Measurements from ENCODE around the gene BBS10.
"Not testable (repeated sequence)": the region's sequence is repeated elsewhere in the genome, so short reads cannot be mapped to it uniquely, and the experiment has no call there.

The BBS10 gene

GRCh38 chr12:76329606-76330005 is 18.6 kb downstream of the BBS10 start:
- peaks cover 27% of the 10 kb centered on the region for H3K9me3 ChIP-seq (ENCODE audit: control insufficient read depth, insufficient read depth, low read depth, low read length)
- no peak overlapping the region for H3K27ac ChIP-seq (ENCODE audit: low read depth, low read length)
- H3K9ac ChIP-seq (ENCODE audit: low read length), result no peak overlapping the region
- H3K27me3 ChIP-seq (ENCODE audit: control insufficient read depth, insufficient read depth, low read length), result no peaks in the 10 kb centered on the region
- no peak overlapping the region for H3K4me3 ChIP-seq (ENCODE audit: low read depth, low read length)
- H3K4me1 ChIP-seq (ENCODE audit: control insufficient read depth, insufficient read depth, low read length), result no peaks in the 10 kb centered on the region
- no peaks in the 10 kb centered on the region for H3K36me3 ChIP-seq (ENCODE audit: control insufficient read depth, insufficient read depth, low read length)

- Histone ChIP-seq H3K27ac (ENCODE audit: low read depth, low read length) (no peak overlapping the region), H3K9ac (ENCODE audit: low read length) (no peak overlapping the region), H3K36me3 (ENCODE audit: control insufficient read depth, insufficient read depth, low read length) (no peaks in the 10 kb centered on the region), H3K4me3 (ENCODE audit: low read depth, low read length) (no peak overlapping the region), H3K4me1 (ENCODE audit: control insufficient read depth, insufficient read depth, low read length) (no peaks in the 10 kb centered on the region), H3K9me3 (ENCODE audit: control insufficient read depth, insufficient read depth, low read depth, low read length) (peaks cover 27% of the 10 kb centered on the region), H3K27me3 (ENCODE audit: control insufficient read depth, insufficient read depth, low read length) (no peaks in the 10 kb centered on the region)
Observed at GRCh38 chr12:76329159-76329558, 19.1 kb downstream of the BBS10 start.

GRCh38 chr12:76319595-76320319 is 28.5 kb downstream of the BBS10 start:
- not testable (repeated sequence) for H3K27ac ChIP-seq (ENCODE audit: low read depth, low read length); H3K9me3 ChIP-seq (ENCODE audit: control insufficient read depth, insufficient read depth, low read depth, low read length); H3K27me3 ChIP-seq (ENCODE audit: control insufficient read depth, insufficient read depth, low read length); H3K36me3 ChIP-seq (ENCODE audit: control insufficient read depth, insufficient read depth, low read length); H3K4me1 ChIP-seq (ENCODE audit: control insufficient read depth, insufficient read depth, low read length)
- Histone ChIP-seq H3K9ac (ENCODE audit: low read length) (peak overlapping the region; percentile 39), H3K4me3 (ENCODE audit: low read depth, low read length) (peak overlapping the region; percentile 46)

- Histone ChIP-seq H3K27ac (ENCODE audit: low read depth, low read length) (no peak overlapping the region), H3K27me3 (ENCODE audit: control insufficient read depth, insufficient read depth, low read length) (no peaks in the 10 kb centered on the region), H3K9ac (ENCODE audit: low read length) (no peak overlapping the region), H3K36me3 (ENCODE audit: control insufficient read depth, insufficient read depth, low read length) (no peaks in the 10 kb centered on the region), H3K4me3 (ENCODE audit: low read depth, low read length) (peak overlapping the region; percentile 25; the same call in 1 of the 2 replicates), H3K4me1 (ENCODE audit: control insufficient read depth, insufficient read depth, low read length) (no peaks in the 10 kb centered on the region), H3K9me3 (ENCODE audit: control insufficient read depth, insufficient read depth, low read depth, low read length) (no peaks in the 10 kb centered on the region)
Observed at GRCh38 chr12:76318773-76319594, 29.2 kb downstream of the BBS10 start.

- Histone ChIP-seq H3K36me3 (ENCODE audit: control insufficient read depth, insufficient read depth, low read length) (no peaks in the 10 kb centered on the region), H3K9me3 (ENCODE audit: control insufficient read depth, insufficient read depth, low read depth, low read length) (no peaks in the 10 kb centered on the region), H3K4me1 (ENCODE audit: control insufficient read depth, insufficient read depth, low read length) (no peaks in the 10 kb centered on the region), H3K9ac (ENCODE audit: low read length) (no peak overlapping the region), H3K4me3 (ENCODE audit: low read depth, low read length) (no peak overlapping the region), H3K27ac (ENCODE audit: low read depth, low read length) (no peak overlapping the region), H3K27me3 (ENCODE audit: control insufficient read depth, insufficient read depth, low read length) (no peaks in the 10 kb centered on the region)
Observed at GRCh38 chr12:76317976-76318375, 30.2 kb downstream of the BBS10 start.

- Histone ChIP-seq H3K27ac (ENCODE audit: low read depth, low read length) (no peak overlapping the region), H3K36me3 (ENCODE audit: control insufficient read depth, insufficient read depth, low read length) (no peaks in the 10 kb centered on the region), H3K27me3 (ENCODE audit: control insufficient read depth, insufficient read depth, low read length) (no peaks in the 10 kb centered on the region), H3K4me3 (ENCODE audit: low read depth, low read length) (no peak overlapping the region), H3K9ac (ENCODE audit: low read length) (no peak overlapping the region), H3K9me3 (ENCODE audit: control insufficient read depth, insufficient read depth, low read depth, low read length) (no peaks in the 10 kb centered on the region), H3K4me1 (ENCODE audit: control insufficient read depth, insufficient read depth, low read length) (peaks cover 8% of the 10 kb centered on the region)
Observed at GRCh38 chr12:76316468-76316867, 31.7 kb downstream of the BBS10 start.

GRCh38 chr12:76313299-76313698 is 34.9 kb downstream of the BBS10 start:
- H3K27ac ChIP-seq (ENCODE audit: low read depth, low read length), result no peak overlapping the region
- H3K36me3 ChIP-seq (ENCODE audit: control insufficient read depth, insufficient read depth, low read length), result no peaks in the 10 kb centered on the region
- no peaks in the 10 kb centered on the region for H3K9me3 ChIP-seq (ENCODE audit: control insufficient read depth, insufficient read depth, low read depth, low read length)
- no peaks in the 10 kb centered on the region for H3K27me3 ChIP-seq (ENCODE audit: control insufficient read depth, insufficient read depth, low read length)
- no peak overlapping the region for H3K4me3 ChIP-seq (ENCODE audit: low read depth, low read length)
- no peak overlapping the region for H3K9ac ChIP-seq (ENCODE audit: low read length)
- peaks cover 8% of the 10 kb centered on the region for H3K4me1 ChIP-seq (ENCODE audit: control insufficient read depth, insufficient read depth, low read length)

GRCh38 chr12:76312315-76312714 is 35.9 kb downstream of the BBS10 start:
- Histone ChIP-seq H3K9ac (ENCODE audit: low read length) (no peak overlapping the region), H3K27ac (ENCODE audit: low read depth, low read length) (no peak overlapping the region), H3K4me3 (ENCODE audit: low read depth, low read length) (no peak overlapping the region), H3K9me3 (ENCODE audit: control insufficient read depth, insufficient read depth, low read depth, low read length) (no peaks in the 10 kb centered on the region), H3K27me3 (ENCODE audit: control insufficient read depth, insufficient read depth, low read length) (no peaks in the 10 kb centered on the region), H3K4me1 (ENCODE audit: control insufficient read depth, insufficient read depth, low read length) (peaks cover 8% of the 10 kb centered on the region), H3K36me3 (ENCODE audit: control insufficient read depth, insufficient read depth, low read length) (no peaks in the 10 kb centered on the region)

- Histone ChIP-seq H3K4me3 (ENCODE audit: low read depth, low read length) (no peak overlapping the region), H3K36me3 (ENCODE audit: control insufficient read depth, insufficient read depth, low read length) (no peaks in the 10 kb centered on the region), H3K9ac (ENCODE audit: low read length) (no peak overlapping the region), H3K27me3 (ENCODE audit: control insufficient read depth, insufficient read depth, low read length) (no peaks in the 10 kb centered on the region), H3K27ac (ENCODE audit: low read depth, low read length) (no peak overlapping the region), H3K4me1 (ENCODE audit: control insufficient read depth, insufficient read depth, low read length) (peaks cover 8% of the 10 kb centered on the region), H3K9me3 (ENCODE audit: control insufficient read depth, insufficient read depth, low read depth, low read length) (no peaks in the 10 kb centered on the region)
Observed at GRCh38 chr12:76311796-76312195, 36.4 kb downstream of the BBS10 start.

GRCh38 chr12:76310110-76310509 is 38.1 kb downstream of the BBS10 start:
- Histone ChIP-seq H3K36me3 (ENCODE audit: control insufficient read depth, insufficient read depth, low read length) (no peaks in the 10 kb centered on the region), H3K27me3 (ENCODE audit: control insufficient read depth, insufficient read depth, low read length) (no peaks in the 10 kb centered on the region), H3K9ac (ENCODE audit: low read length) (no peak overlapping the region), H3K27ac (ENCODE audit: low read depth, low read length) (no peak overlapping the region), H3K4me3 (ENCODE audit: low read depth, low read length) (no peak overlapping the region), H3K4me1 (ENCODE audit: control insufficient read depth, insufficient read depth, low read length) (peaks cover 8% of the 10 kb centered on the region), H3K9me3 (ENCODE audit: control insufficient read depth, insufficient read depth, low read depth, low read length) (no peaks in the 10 kb centered on the region)

GRCh38 chr12:76308866-76309265 is 39.3 kb downstream of the BBS10 start:
- Histone ChIP-seq H3K4me1 (ENCODE audit: control insufficient read depth, insufficient read depth, low read length) (peaks cover 8% of the 10 kb centered on the region), H3K9ac (ENCODE audit: low read length) (no peak overlapping the region), H3K9me3 (ENCODE audit: control insufficient read depth, insufficient read depth, low read depth, low read length) (no peaks in the 10 kb centered on the region), H3K27me3 (ENCODE audit: control insufficient read depth, insufficient read depth, low read length) (no peaks in the 10 kb centered on the region), H3K36me3 (ENCODE audit: control insufficient read depth, insufficient read depth, low read length) (no peaks in the 10 kb centered on the region), H3K27ac (ENCODE audit: low read depth, low read length) (no peak overlapping the region), H3K4me3 (ENCODE audit: low read depth, low read length) (no peak overlapping the region)

Measured in HUES6 (cell line).